Esophagus (tissue), 2 donors: ENCODE results near the gene SPINT2. TPM values are rescaled to one million over a fixed set of nuclear protein-coding genes. Genes with fewer than 3 reads are reported as not detected.
"Not testable (repeated sequence)": the region's sequence is repeated elsewhere in the genome, so short reads cannot be mapped to it uniquely, and the experiment has no call there.

Experiments
- H3K27ac ChIP-seq, 2 donors: one replicate each; pipeline ENCODE4 v1.5.1; 2013; ENCODE audit warnings: low read depth in 2 of 2, mild to moderate bottlenecking in 2 of 2, inconsistent platforms in 1 of 2, low read length in 1 of 2, moderate library complexity in 1 of 2
- H3K27me3 ChIP-seq, 2 donors: one replicate each; pipeline ENCODE4 v1.6.1; 2013; ENCODE audit warnings: low read length in 2 of 2, control low read depth in 1 of 2, mild to moderate bottlenecking in 1 of 2; ENCODE audit not compliant: insufficient read depth in 2 of 2, control insufficient read depth in 1 of 2
- H3K36me3 ChIP-seq, 2 donors: one replicate each; pipeline ENCODE4 v1.6.1; 2013; ENCODE audit warnings: low read length in 1 of 2; ENCODE audit not compliant: control insufficient read depth in 2 of 2, insufficient read depth in 2 of 2
- H3K4me1 ChIP-seq, 2 donors: one replicate each; pipeline ENCODE4 v1.6.1; 2013; ENCODE audit warnings: low read length in 1 of 2; ENCODE audit not compliant: control insufficient read depth in 2 of 2, insufficient read depth in 2 of 2
- H3K4me3 ChIP-seq, 2 donors: one replicate each; pipeline ENCODE4 v1.5.1; 2013; ENCODE audit warnings: low read length in 2 of 2, mild to moderate bottlenecking in 2 of 2, low read depth in 1 of 2, moderate library complexity in 1 of 2
- H3K9me3 ChIP-seq, 2 donors: one replicate each; pipeline ENCODE4 v1.6.1; 2013; ENCODE audit warnings: mild to moderate bottlenecking in 2 of 2, low read depth in 1 of 2, low read length in 1 of 2, moderate library complexity in 1 of 2; ENCODE audit not compliant: control insufficient read depth in 2 of 2, insufficient read depth in 1 of 2
- WGBS, 2 donors: extraction: QIAGEN DNeasy Blood & Tissue Kit; methylation state at CpG; one replicate each; pipeline ENCODE4 v1.1.7; 2013; 5-methylcytosine and 5-hydroxymethylcytosine counted together
- polyA plus RNA-seq, 2 donors: library from polyadenylated mRNA; stranded (reverse); fragments of 200-250 nt; gene quantifications; one replicate each; pipeline ENCODE4 v1.2.3, GENCODE V29; 2013
- donor health status: healthy with polysubstance abuse.
- donor health status: Bipolar disorder and iron deficiency.

The SPINT2 gene
- polyA plus RNA-seq, 2 donors, result 230 to 334 TPM

- H3K27me3 ChIP-seq, result peaks cover 0 to 24% of the 10 kb centered on the region in 2 donors
- H3K4me1 ChIP-seq, result peaks cover 3 to 14% of the 10 kb centered on the region in 2 donors
- H3K27ac ChIP-seq, result no peak within 1 kb of the TSS
- no peaks in the 10 kb centered on the region for H3K9me3 ChIP-seq
- no peaks in the 10 kb centered on the region for H3K36me3 ChIP-seq
- 3 to 4% methylated on average over 44 to 61 of the region's 61 CpGs for WGBS, 2 donors
- peak within 1 kb of the TSS; percentile 41 to 42 for H3K4me3 ChIP-seq
Measured at GRCh38 chr19:38224014-38224862, 40.1 kb upstream of the SPINT2 start, which contains the start of gene DPF1. TSS of gene DPF1 (minus strand) at chr19:38224222. CDS start at chr19:38224142, 80 bp downstream.

DNA sequence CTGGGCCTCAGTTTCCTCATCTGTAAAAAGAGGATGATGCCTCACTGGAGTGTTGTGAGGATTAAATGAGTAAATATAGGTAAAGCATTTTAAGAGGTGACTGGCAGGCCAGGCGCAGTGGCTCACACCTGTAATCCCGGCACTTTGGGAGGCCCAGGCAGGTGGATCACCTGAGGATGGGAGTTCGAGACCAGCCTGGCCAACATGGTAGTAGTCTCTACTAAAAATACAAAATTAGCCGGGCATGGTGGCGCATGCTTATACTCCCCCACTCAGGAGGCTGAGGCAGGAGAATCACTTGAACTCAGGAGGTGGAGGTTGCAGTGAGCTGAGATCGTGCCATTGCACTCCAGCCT lies 39.5 kb upstream of the SPINT2 start:
- peaks cover 5 to 14% of the 10 kb centered on the region in 2 donors for H3K4me1 ChIP-seq
- H3K27ac ChIP-seq, H3K4me3 ChIP-seq, H3K9me3 ChIP-seq, H3K36me3 ChIP-seq: not testable (repeated sequence)
- peaks cover 0 to 26% of the 10 kb centered on the region in 2 donors for H3K27me3 ChIP-seq
- WGBS, 2 donors, result 84 to 91% methylated on average over 6 of the region's 6 CpGs

DNA sequence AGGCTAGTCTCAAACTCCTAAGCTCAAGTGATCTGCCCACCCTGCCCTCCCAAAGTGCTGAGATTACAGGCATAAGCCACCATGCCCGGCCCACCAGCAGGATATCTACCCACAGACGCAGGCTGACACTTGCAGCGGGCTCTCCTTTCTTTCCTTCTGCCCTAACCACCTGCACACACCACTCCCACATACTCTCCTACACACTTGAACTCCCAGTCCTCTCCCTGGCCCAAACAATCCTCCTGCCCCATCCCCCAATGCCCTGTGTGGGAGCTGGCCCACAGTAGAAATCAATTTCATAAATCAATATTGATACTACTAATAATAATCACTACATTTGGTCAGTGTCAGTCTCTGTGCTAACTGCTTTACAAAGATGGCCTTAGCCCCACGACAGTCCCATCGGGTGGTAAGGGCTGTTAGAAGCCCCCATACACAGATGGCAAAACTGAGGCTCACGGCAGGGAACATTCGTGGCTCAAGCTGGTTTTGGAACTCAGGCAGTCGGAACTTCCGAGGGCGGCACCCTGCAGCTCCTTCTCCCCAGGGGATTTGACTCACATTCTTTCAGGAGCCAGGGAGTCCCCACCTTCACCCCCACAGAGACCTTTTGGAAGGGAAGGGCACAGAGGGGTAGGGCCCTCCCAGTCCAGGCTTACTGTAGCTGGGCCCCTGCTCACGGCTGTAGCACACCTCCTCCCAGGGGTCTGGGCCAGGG lies 36.9 kb upstream of the SPINT2 start:
- Histone ChIP-seq H3K4me3 (no peak overlapping the region), H3K27me3 (peaks cover 0 to 30% of the 10 kb centered on the region in 2 donors), H3K27ac (no peak overlapping the region), H3K36me3 (no peaks in the 10 kb centered on the region), H3K4me1 (peaks cover 5 to 14% of the 10 kb centered on the region in 2 donors), H3K9me3 (no peaks in the 10 kb centered on the region)
- 56 to 60% methylated on average over 11 of the region's 11 CpGs for WGBS, 2 donors

DNA sequence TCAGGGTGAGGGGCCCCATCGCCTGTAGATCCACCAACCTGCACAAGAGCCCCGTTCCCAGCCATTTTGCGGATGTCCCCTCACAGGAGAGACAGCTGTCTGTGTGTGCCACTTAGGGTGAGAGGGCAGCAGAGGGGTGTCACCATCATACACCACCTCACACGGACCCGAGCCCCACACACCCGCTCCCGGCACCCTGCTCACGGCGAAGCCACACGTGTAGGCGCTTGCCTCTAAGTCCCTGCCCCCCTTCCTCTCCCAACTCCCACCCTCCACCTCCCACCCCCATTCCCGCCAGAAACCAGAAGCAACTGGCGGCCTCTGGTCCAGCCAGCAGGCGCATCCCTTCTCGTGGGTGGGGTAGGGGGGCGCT lies 36.4 kb upstream of the SPINT2 start:
- peaks cover 0 to 30% of the 10 kb centered on the region in 2 donors for H3K27me3 ChIP-seq
- no peaks in the 10 kb centered on the region for H3K36me3 ChIP-seq
- 14 to 15% methylated on average over 15 of the region's 16 CpGs for WGBS, 2 donors
- peaks cover 5 to 14% of the 10 kb centered on the region in 2 donors for H3K4me1 ChIP-seq
- no peak overlapping the region for H3K4me3 ChIP-seq
- H3K9me3 ChIP-seq, result no peaks in the 10 kb centered on the region
- no peak overlapping the region for H3K27ac ChIP-seq

DNA sequence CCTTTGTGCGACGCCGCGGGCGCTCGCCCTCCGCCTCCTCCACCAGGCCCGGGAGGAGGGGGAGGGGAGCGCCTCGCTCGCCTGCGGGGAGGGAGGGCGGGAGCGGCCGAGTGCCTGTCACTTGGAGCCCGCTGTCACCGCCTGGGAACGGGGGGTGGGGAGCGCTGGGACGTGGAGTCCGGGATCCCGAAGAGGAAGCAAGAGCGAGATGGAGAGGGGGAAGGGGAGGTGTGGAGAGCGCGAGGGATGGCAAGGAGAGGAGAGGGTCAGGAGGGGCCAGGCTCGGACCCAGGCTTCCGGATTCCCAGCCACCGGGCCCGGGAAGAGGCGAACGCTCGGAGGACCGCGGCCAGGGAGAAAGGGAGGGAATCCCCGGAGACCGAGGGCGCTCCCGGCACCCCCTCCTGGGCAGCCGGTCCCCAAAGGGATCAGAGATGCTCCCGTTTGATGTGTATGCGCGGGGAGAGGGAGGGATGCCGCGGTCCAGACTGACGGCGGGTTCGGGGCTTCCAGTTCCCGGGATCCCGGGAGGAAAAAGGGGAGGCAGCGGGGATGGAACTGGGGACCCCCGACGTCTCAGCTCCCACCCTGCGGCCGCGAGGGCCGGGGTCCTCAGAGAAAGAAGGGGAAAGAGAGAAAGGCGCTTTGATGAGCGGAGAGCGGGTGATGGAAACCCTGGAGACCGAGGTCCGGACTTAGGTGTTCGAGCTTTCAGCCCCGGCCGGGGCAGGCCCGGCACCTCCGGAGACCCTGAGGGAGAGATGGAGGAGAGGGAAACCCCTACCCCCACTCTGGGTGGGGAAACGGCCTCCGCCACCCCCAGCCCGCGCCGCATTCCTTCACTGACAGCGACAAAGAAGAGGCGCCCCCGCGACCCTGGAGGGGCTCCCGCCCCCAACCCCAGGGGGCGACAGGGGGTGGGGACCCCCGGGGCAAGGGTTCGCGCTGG lies 35.6 kb upstream of the SPINT2 start:
- H3K36me3 ChIP-seq, result no peaks in the 10 kb centered on the region
- peaks cover 5 to 14% of the 10 kb centered on the region in 2 donors for H3K4me1 ChIP-seq
- H3K4me3 ChIP-seq, result peak overlapping the region in 1 of 2 donors; percentile 11
- WGBS, 2 donors, result 1 to 2% methylated on average over 61 to 80 of the region's 80 CpGs
- H3K27me3 ChIP-seq, result peaks cover 0 to 30% of the 10 kb centered on the region in 2 donors
- no peak overlapping the region for H3K27ac ChIP-seq
- H3K9me3 ChIP-seq, result no peaks in the 10 kb centered on the region

GRCh38 chr19:38229585-38230073 lies 34.7 kb upstream of the SPINT2 start:
- H3K36me3 ChIP-seq, result no peaks in the 10 kb centered on the region
- H3K4me1 ChIP-seq, result peaks cover 5 to 11% of the 10 kb centered on the region in 2 donors
- H3K4me3 ChIP-seq, result peak overlapping the region in 1 of 2 donors; percentile 11
- H3K9me3 ChIP-seq, result no peaks in the 10 kb centered on the region
- WGBS, 2 donors, result 0 to 2% methylated on average over 49 to 54 of the region's 54 CpGs
- no peak overlapping the region for H3K27ac ChIP-seq
- peaks cover 0 to 27% of the 10 kb centered on the region in 2 donors for H3K27me3 ChIP-seq

DNA sequence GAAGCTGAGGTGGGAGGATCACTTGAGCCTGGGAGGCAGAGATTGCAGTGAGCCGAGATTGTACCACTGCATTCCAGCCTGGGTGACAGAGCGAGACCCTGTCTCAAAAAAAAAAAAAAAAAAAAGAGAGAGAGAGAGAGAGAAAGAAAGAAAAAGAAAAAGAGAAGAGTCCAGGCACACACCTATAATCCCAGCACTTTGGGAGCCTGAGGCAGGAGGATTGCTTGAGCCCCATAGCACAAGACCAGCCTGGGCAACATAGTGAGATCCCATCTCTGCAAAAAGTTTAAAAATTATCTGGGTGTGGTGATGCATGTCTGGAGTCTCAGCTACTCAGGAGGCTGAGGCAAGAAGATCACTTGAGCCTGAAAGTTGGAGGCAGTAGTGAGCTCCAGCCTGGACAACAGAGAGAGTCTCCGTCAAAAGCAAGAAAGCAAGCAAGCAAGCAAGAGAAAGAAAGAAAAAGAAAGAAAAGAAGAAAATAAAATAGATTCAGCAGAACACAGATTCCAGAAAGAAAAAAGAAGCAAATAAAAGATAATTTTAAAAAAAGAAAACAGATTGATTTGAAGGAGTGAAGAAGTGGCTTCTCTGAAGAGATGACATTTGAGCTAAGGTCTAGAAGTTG lies 33.8 kb upstream of the SPINT2 start:
- not testable (repeated sequence) for H3K36me3 ChIP-seq, H3K27ac ChIP-seq, H3K9me3 ChIP-seq, H3K4me3 ChIP-seq
- H3K4me1 ChIP-seq, result peaks cover 5 to 11% of the 10 kb centered on the region in 2 donors
- WGBS, 2 donors, result 74 to 76% methylated on average over 3 of the region's 3 CpGs
- peaks cover 0 to 27% of the 10 kb centered on the region in 2 donors for H3K27me3 ChIP-seq

DNA sequence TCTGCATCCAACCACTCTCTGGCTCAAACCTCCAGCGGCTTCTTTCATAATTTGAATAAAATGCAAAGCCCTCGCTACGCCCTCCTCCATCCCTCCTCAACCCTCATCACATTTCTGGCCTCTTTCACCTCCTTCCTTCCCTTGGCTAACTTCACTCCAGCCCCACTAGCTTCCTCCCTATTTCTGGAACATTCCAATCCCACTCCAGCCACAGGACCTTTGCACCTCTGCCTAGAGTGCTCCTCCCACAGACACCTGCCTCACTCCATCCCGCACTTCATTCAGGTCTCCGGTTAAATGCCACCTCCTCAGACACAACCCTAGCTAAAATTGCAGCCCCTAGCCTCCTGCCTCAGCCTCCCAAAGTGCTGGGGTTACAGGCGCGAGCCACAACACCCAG lies 32.5 kb upstream of the SPINT2 start:
- Histone ChIP-seq H3K27ac (no peak overlapping the region), H3K4me3 (no peak overlapping the region), H3K36me3 (no peaks in the 10 kb centered on the region), H3K9me3 (no peaks in the 10 kb centered on the region), H3K27me3 (peaks cover 0 to 27% of the 10 kb centered on the region in 2 donors), H3K4me1 (peaks cover 5 to 11% of the 10 kb centered on the region in 2 donors)
- WGBS, 2 donors, result 86 to 92% methylated on average over 7 of the region's 7 CpGs
